HG02938 (cell line): ENCODE results near the gene TNS4.

ENCODE experiments used
- ATAC-seq: cut with Tn5 transposase; IDR thresholded peaks from one replicate; pipeline ENCODE4 v1.9.1; 2021; ENCODE audit warnings: mild to moderate bottlenecking, moderate library complexity; ENCODE audit not compliant: unreplicated experiment

The TNS4 gene

GRCh38 chr17:40535924-40536294 lies 34.5 kb upstream of the TNS4 start:
- no peak for ATAC-seq

GRCh38 chr17:40535438-40535837 lies 34.0 kb upstream of the TNS4 start:
- ATAC-seq = no peak

GRCh38 chr17:40534371-40535189 lies 33.2 kb upstream of the TNS4 start:
- ATAC-seq = no peak

GRCh38 chr17:40533896-40534295 lies 32.5 kb upstream of the TNS4 start:
- no peak for ATAC-seq

GRCh38 chr17:40532520-40533253 lies 31.3 kb upstream of the TNS4 start:
- ATAC-seq = no peak

GRCh38 chr17:40531051-40531991 lies 29.9 kb upstream of the TNS4 start:
- ATAC-seq = no peak

- no peak for ATAC-seq
These were observed 29.1 kb upstream of the TNS4 start for GRCh38 chr17:40530531-40530994.

GRCh38 chr17:40529991-40530390 lies 28.6 kb upstream of the TNS4 start:
- ATAC-seq = no peak

GRCh38 chr17:40528692-40529417 lies 27.4 kb upstream of the TNS4 start:
- ATAC-seq = no peak

GRCh38 chr17:40526668-40527067 lies 25.2 kb upstream of the TNS4 start:
- no peak for ATAC-seq

- no peak for ATAC-seq
These were observed 23.9 kb upstream of the TNS4 start for GRCh38 chr17:40525294-40525693.

- no peak for ATAC-seq
These were observed 23.0 kb upstream of the TNS4 start for GRCh38 chr17:40524243-40524965.

- ATAC-seq = no peak
These were observed 21.5 kb upstream of the TNS4 start for GRCh38 chr17:40522961-40523310.

- ATAC-seq = no peak
These were observed 21.0 kb upstream of the TNS4 start for GRCh38 chr17:40522250-40522960.

- ATAC-seq = no peak
These were observed 19.6 kb upstream of the TNS4 start for GRCh38 chr17:40520991-40521453.

GRCh38 chr17:40519089-40519775 lies 17.8 kb upstream of the TNS4 start:
- ATAC-seq = no peak

GRCh38 chr17:40518401-40519088 lies 17.1 kb upstream of the TNS4 start:
- ATAC-seq = no peak

- no peak for ATAC-seq
These were observed 16.6 kb upstream of the TNS4 start for GRCh38 chr17:40517981-40518380.
